Measurements from ENCODE around the gene NCOR2. TPM values are rescaled to one million over a fixed set of nuclear protein-coding genes. Genes with fewer than 3 reads are reported as not detected.

Gene NCOR2
- total and polyA plus RNA-seq, 2 of the 8 experiments (the other 6 are each of a cell fraction or from before 2014, with no cell fraction given): 14.8 to 275 TPM

GRCh38 chr12:124610021-124610612 is 42.7 kb upstream of the NCOR2 start:
- H3K18ac ChIP-seq (ENCODE audit: extremely low read depth, low read length): no peak overlapping the region
- H3K4me2 ChIP-seq (ENCODE audit: insufficient read depth in 1 of 2, low read depth in 2 of 2, low read length in 2 of 2): no peak overlapping the region
- no peaks in the 10 kb centered on the region for H3K36me3 ChIP-seq (ENCODE audit: control insufficient read depth in 2 of 4, insufficient read depth in 4 of 4, low read length in 3 of 4)
- H3K27me3 ChIP-seq (replicated peaks in 1 of 4; ENCODE audit: control insufficient read depth in 3 of 4, extremely low read depth in 1 of 4, insufficient read depth in 3 of 4, low read length in 3 of 4): 0 out of 7 replicates have a peak, but pooled peaks cover 0 to 2% (median 0%) of the 10 kb centered on the region in 4 experiments
- no peak overlapping the region; the same call in 1 of the 2 replicates for H2BK12ac ChIP-seq (ENCODE audit: low read depth, low read length)
- no peaks in the 10 kb centered on the region for H3K79me1 ChIP-seq (ENCODE audit: low read depth, low read length)
- H3K14ac ChIP-seq (ENCODE audit: insufficient read length): no peak overlapping the region
- no peak overlapping the region for H2AK5ac ChIP-seq (ENCODE audit: low read depth, low read length)
- H2BK20ac ChIP-seq (ENCODE audit: low read length): no peak overlapping the region
- H4K8ac ChIP-seq (ENCODE audit: extremely low read depth, insufficient read depth, low read length): no peak overlapping the region
- no peak overlapping the region for H2BK120ac ChIP-seq (replicated peaks; ENCODE audit: low read depth, low read length)
- POLR2A ChIA-PET (ENCODE audit: partially characterized antibody): no interaction called here
- no peak overlapping the region for H2BK5ac ChIP-seq (ENCODE audit: low read depth, low read length)
- no peaks in the 10 kb centered on the region for H3K9me3 ChIP-seq (ENCODE audit: insufficient read depth in 2 of 2, low read depth in 1 of 2, low read length in 1 of 2)
- WGBS, 2 experiments (ENCODE audit: extremely low coverage in 1 of 2, insufficient coverage in 1 of 2, insufficient read length in 1 of 2, insufficient replicate concordance in 2 of 2, low coverage in 1 of 2, low lambda C conversion rate in 2 of 2, missing lambda C conversion rate in 1 of 2): 97% methylated on average over 9 of the region's 9 CpGs; no CpG with 5 or more reads in 1 of the 2 experiments
- H4K5ac ChIP-seq (ENCODE audit: insufficient read length, low read depth, low read length): no peak overlapping the region
- H2AFZ ChIP-seq (ENCODE audit: low read length): no peak overlapping the region
- CTCF ChIA-PET (ENCODE audit: partially characterized antibody): interaction anchor here (0.6 to 1.2 kb wide), 5 partner anchors 10 to 577 kb away, joined by 3 to 4 read pairs (median 3); no protein-coding TSS in a partner anchor
- no peaks in the 10 kb centered on the region for H3K79me2 ChIP-seq (ENCODE audit: control insufficient read depth in 1 of 2, insufficient read depth in 2 of 2, low read length in 2 of 2)
- peaks cover 0 to 8% (median 5%) of the 10 kb centered on the region in 4 experiments; a peak in 5 of 7 replicates for H3K4me1 ChIP-seq (replicated peaks in 1 of 4; ENCODE audit: control insufficient read depth in 3 of 4, insufficient read depth in 4 of 4, low read length in 3 of 4)
- no peak overlapping the region for H2BK15ac ChIP-seq (ENCODE audit: low read length)
- H3K4ac ChIP-seq (replicated peaks; ENCODE audit: insufficient read length, low read depth, low read length): no peak overlapping the region
- H3K27ac ChIP-seq (ENCODE audit: low read depth, low read length): no peak overlapping the region
- H3K23ac ChIP-seq (ENCODE audit: insufficient read length): no peak overlapping the region
- H3K56ac ChIP-seq (replicated peaks; ENCODE audit: insufficient read length, low read depth, low read length): no peak overlapping the region
- H4K91ac ChIP-seq (replicated peaks; ENCODE audit: insufficient read length, low read length): no peak overlapping the region
- no peaks in the 10 kb centered on the region for H3K23me2 ChIP-seq (ENCODE audit: low read depth, low read length)
- H3K9ac ChIP-seq (replicated peaks in 1 of 4; ENCODE audit: extremely low read depth in 1 of 4, low read depth in 3 of 4, low read length in 3 of 4): no peak overlapping the region
- H3K4me3 ChIP-seq (ENCODE audit: extremely low read depth in 1 of 4, insufficient read depth in 2 of 4, low read depth in 3 of 4, low read length in 4 of 4): no peak overlapping the region
- DNase-seq (ENCODE audit: low read depth in 1 of 2, low spot score in 2 of 2): no peak
- FAIRE-seq: no peak
- no peaks in the 10 kb centered on the region for H4K20me1 ChIP-seq (replicated peaks in 1 of 2; ENCODE audit: control insufficient read depth in 1 of 2, insufficient read depth in 2 of 2, low read length in 2 of 2)
- TF ChIP-seq RXRA (IDR thresholded peaks at IDR 0.05; ENCODE audit: insufficient read depth, low read depth, low read length): no peak

Measured in H1 (cell line).